Measurements from ENCODE around the gene DUSP7.

- TF ChIP-seq ZBTB7A (IDR thresholded peaks at IDR 0.05; ENCODE audit: borderline replicate concordance, control insufficient read depth, low read depth, low read length) (no peak), NR2C2 (CRISPR knock-in tag; IDR thresholded peaks at IDR 0.05) (no peak), NR2C2 (tag; IDR thresholded peaks at IDR 0.05) (no peak), ZFX (CRISPR knock-in tag; IDR thresholded peaks at IDR 0.05) (no peak), ZNF217 (CRISPR knock-in tag; IDR thresholded peaks at IDR 0.05) (no peak), ZNF639 (CRISPR knock-in tag; conservative IDR thresholded peaks at IDR 0.05 in 1 of 2, IDR thresholded peaks at IDR 0.05 in 1 of 2) (no peak), ZNF133 (CRISPR knock-in tag; IDR thresholded peaks at IDR 0.05) (no peak)
Observed at GRCh38 chr3:52040600-52040999, 15.8 kb downstream of the DUSP7 start.
